Smooth muscle cell (in vitro differentiated cells): Measurements from ENCODE around the gene KRTAP5-10. TPM values are rescaled to one million over a fixed set of nuclear protein-coding genes. Genes with fewer than 3 reads are reported as not detected.
"Not testable (repeated sequence)": the region's sequence is repeated elsewhere in the genome, so short reads cannot be mapped to it uniquely, and the experiment has no call there.

Experiments
- DNase-seq: peaks from one replicate; lab custom pipeline; 2025; ENCODE audit not compliant: unreplicated experiment; lab: John Stamatoyannopoulos, UW
- H2AFZ ChIP-seq: fragments of 200-600 bp; sonication (generic); 2 replicates; pipeline ENCODE4 v1.6.0; 2016; ENCODE audit warnings: antibody characterized with exemption, low read depth, mild to moderate bottlenecking
- H3F3A ChIP-seq: fragments of 200-600 bp; sonication (generic); 2 replicates; pipeline ENCODE4 v1.6.0; 2017; ENCODE audit warnings: antibody characterized with exemption, low read depth
- H3K27ac ChIP-seq: fragments of 200-600 bp; sonication (generic); 2 replicates; pipeline ENCODE4 v1.5.1; 2016; ENCODE audit warnings: low read depth, mild to moderate bottlenecking
- H3K27me3 ChIP-seq: fragments of 200-600 bp; sonication (generic); 2 replicates; pipeline ENCODE4 v1.6.1; 2016; ENCODE audit warnings: low read depth, mild to moderate bottlenecking
- H3K36me3 ChIP-seq: fragments of 200-600 bp; sonication (generic); 2 replicates; pipeline ENCODE4 v1.5.1; 2016; ENCODE audit warnings: low read depth
- H3K4me1 ChIP-seq: fragments of 200-600 bp; sonication (generic); 2 replicates; pipeline ENCODE4 v1.5.1; 2016; ENCODE audit warnings: low read depth
- H3K4me2 ChIP-seq: fragments of 200-600 bp; sonication (generic); 2 replicates; pipeline ENCODE4 v1.6.0; 2016; ENCODE audit warnings: mild to moderate bottlenecking
- H3K4me3 ChIP-seq: fragments of 200-600 bp; sonication (generic); 2 replicates; pipeline ENCODE4 v1.5.1; 2016; ENCODE audit warnings: mild to moderate bottlenecking
- H3K79me2 ChIP-seq: fragments of 200-600 bp; sonication (generic); 2 replicates; pipeline ENCODE4 v1.6.0; 2016; ENCODE audit warnings: low read depth, mild to moderate bottlenecking
- H3K9ac ChIP-seq: fragments of 200-600 bp; sonication (generic); 2 replicates; pipeline ENCODE4 v1.6.0; 2016; ENCODE audit warnings: low read depth
- H3K9me3 ChIP-seq: fragments of 200-600 bp; sonication (generic); replicated peaks from 2 replicates; pipeline ENCODE4 v1.5.1; 2016; ENCODE audit warnings: low read depth
- H4K20me1 ChIP-seq: fragments of 200-600 bp; sonication (generic); 2 replicates; pipeline ENCODE4 v1.6.0; 2016; ENCODE audit warnings: low read depth
- WGBS: methylation state at CpG from one replicate; pipeline ENCODE4 v1.1.7; 2016; ENCODE audit warnings: low lambda C conversion rate; 5-methylcytosine and 5-hydroxymethylcytosine counted together
- polyA plus RNA-seq: library from polyadenylated mRNA; unstranded; fragments of >200 nt; fragmentation: Nextera tagmentation; extraction: Ambion mirVana; gene quantifications from 2 replicates; pipeline ENCODE4 v1.2.1, GENCODE V29; 2016
- total RNA-seq: library from RNA; depleted of rRNA; stranded (reverse); fragments of >200 nt; gene quantifications from 2 replicates; pipeline ENCODE4 v1.2.3, GENCODE V29; 2014
- TF ChIP-seq, protein P1 (sequence below): fragments of 200-600 bp; sonication (generic); IDR thresholded peaks from 2 replicates; pipeline ENCODE4 v1.5.1; 2017; ENCODE audit warnings: borderline replicate concordance, mild to moderate bottlenecking, antibody characterized with exemption; ENCODE audit not compliant: insufficient read depth, poor library complexity, severe bottlenecking

Gene KRTAP5-10
- total and polyA plus RNA-seq, 2 experiments from 2014 or later, result not detected

DNA sequence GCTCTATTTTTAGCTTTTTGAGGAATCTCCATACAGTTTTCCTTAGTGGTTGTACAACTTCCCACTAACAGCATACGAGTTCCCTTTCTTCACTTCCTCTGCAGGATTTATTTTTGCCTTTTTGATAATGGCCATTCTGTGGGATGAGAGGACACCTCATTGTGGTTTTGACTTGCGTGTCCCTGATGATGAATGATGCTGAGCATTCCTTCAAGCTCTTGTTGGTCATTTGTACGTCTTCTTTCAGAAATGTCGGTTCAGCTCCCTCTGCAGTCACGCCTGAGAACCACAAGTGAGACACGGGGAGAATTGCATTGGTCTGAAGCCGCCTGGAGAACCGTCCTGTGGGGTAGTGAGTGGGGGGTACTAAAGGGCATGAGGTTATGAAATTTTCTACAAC is 2.0 kb upstream of the KRTAP5-10 start:
- 22% methylated on average over 8 of the region's 8 CpGs for WGBS
- no peak for DNase-seq
- H4K20me1 ChIP-seq, result no peaks in the 10 kb centered on the region
- H3K9me3 ChIP-seq, result no peaks in the 10 kb centered on the region
- TF ChIP-seq, protein P1, sequence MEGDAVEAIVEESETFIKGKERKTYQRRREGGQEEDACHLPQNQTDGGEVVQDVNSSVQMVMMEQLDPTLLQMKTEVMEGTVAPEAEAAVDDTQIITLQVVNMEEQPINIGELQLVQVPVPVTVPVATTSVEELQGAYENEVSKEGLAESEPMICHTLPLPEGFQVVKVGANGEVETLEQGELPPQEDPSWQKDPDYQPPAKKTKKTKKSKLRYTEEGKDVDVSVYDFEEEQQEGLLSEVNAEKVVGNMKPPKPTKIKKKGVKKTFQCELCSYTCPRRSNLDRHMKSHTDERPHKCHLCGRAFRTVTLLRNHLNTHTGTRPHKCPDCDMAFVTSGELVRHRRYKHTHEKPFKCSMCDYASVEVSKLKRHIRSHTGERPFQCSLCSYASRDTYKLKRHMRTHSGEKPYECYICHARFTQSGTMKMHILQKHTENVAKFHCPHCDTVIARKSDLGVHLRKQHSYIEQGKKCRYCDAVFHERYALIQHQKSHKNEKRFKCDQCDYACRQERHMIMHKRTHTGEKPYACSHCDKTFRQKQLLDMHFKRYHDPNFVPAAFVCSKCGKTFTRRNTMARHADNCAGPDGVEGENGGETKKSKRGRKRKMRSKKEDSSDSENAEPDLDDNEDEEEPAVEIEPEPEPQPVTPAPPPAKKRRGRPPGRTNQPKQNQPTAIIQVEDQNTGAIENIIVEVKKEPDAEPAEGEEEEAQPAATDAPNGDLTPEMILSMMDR, result peak; percentile 40
- H3K4me3 ChIP-seq, result no peak overlapping the region
- H3K4me1 ChIP-seq, result no peaks in the 10 kb centered on the region
- no peak overlapping the region for H3K9ac ChIP-seq
- no peaks in the 10 kb centered on the region for H3F3A ChIP-seq
- no peak overlapping the region for H2AFZ ChIP-seq
- no peaks in the 10 kb centered on the region for H3K79me2 ChIP-seq
- no peaks in the 10 kb centered on the region for H3K36me3 ChIP-seq
- peaks cover 10% of the 10 kb centered on the region for H3K27me3 ChIP-seq
- no peak overlapping the region for H3K4me2 ChIP-seq
- H3K27ac ChIP-seq, result no peak overlapping the region

DNA sequence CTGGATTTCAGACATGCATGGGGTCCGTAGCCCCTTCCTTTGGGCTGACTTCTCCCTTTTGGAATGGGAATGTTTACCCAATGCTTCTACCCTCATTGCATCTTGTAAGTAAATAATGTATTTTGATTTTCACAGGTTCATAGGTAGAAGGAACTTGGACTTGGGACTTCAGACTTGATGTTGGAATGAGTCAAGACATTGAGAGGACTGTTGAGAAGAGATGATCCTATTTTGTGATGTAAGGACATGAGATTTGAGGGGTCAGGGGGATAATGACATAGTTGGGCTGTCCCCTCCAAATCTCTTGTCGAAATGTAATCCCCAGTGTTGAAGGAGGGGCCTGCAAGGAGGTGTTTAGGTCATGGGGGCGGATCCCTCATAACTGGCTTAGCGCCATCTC is 933 bp upstream of the KRTAP5-10 start:
- Histone ChIP-seq H3F3A (no peaks in the 10 kb centered on the region), H2AFZ (no peak overlapping the region), H3K4me2 (no peak overlapping the region), H3K79me2 (no peaks in the 10 kb centered on the region), H3K9ac (no peak overlapping the region), H3K36me3 (no peaks in the 10 kb centered on the region), H3K27me3 (peaks cover 10% of the 10 kb centered on the region), H4K20me1 (no peaks in the 10 kb centered on the region), H3K9me3 (no peaks in the 10 kb centered on the region), H3K4me1 (no peaks in the 10 kb centered on the region), H3K4me3 (no peak overlapping the region), H3K27ac (no peak overlapping the region)
- DNase-seq, result no peak
- TF ChIP-seq, protein P1, result no peak
- 91% methylated on average over 4 of the region's 4 CpGs for WGBS

DNA sequence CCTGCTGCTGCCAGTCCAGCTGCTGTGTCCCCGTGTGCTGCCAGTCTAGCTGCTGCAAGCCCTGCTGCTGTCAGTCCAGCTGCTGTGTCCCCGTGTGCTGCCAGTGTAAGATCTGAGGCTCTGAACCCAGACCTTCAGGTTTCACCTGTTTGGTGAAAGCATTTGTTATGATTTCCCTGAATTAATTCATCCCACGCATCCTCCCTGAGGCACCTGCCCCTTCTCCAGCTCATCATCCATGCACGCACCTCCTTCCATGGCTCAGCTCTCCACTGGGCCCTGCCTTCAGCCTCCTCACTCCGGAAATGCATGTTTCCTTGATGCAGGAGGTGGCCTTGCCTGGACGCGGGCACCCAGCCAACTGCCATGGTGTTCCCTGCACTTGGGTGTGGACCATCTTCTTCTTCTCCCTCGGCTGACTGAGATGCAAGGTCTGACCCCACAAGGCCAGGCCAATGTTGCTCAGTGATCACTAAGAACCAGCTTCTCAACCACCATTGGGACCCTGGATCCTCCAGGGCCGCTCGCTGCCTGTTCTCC is 788 bp downstream of the KRTAP5-10 start:
- Histone ChIP-seq H3K36me3 (no peaks in the 10 kb centered on the region), H3K4me2 (no peak overlapping the region), H3K27ac (no peak overlapping the region), H3K9ac (no peak overlapping the region), H2AFZ (no peak overlapping the region), H3F3A (no peaks in the 10 kb centered on the region), H3K27me3 (peaks cover 10% of the 10 kb centered on the region), H3K9me3 (no peaks in the 10 kb centered on the region), H4K20me1 (no peaks in the 10 kb centered on the region), H3K79me2 (no peaks in the 10 kb centered on the region), H3K4me3 (no peak overlapping the region), H3K4me1 (no peaks in the 10 kb centered on the region)
- DNase-seq, result no peak
- TF ChIP-seq, protein P1, result no peak
- 89% methylated on average over 10 of the region's 10 CpGs for WGBS

DNA sequence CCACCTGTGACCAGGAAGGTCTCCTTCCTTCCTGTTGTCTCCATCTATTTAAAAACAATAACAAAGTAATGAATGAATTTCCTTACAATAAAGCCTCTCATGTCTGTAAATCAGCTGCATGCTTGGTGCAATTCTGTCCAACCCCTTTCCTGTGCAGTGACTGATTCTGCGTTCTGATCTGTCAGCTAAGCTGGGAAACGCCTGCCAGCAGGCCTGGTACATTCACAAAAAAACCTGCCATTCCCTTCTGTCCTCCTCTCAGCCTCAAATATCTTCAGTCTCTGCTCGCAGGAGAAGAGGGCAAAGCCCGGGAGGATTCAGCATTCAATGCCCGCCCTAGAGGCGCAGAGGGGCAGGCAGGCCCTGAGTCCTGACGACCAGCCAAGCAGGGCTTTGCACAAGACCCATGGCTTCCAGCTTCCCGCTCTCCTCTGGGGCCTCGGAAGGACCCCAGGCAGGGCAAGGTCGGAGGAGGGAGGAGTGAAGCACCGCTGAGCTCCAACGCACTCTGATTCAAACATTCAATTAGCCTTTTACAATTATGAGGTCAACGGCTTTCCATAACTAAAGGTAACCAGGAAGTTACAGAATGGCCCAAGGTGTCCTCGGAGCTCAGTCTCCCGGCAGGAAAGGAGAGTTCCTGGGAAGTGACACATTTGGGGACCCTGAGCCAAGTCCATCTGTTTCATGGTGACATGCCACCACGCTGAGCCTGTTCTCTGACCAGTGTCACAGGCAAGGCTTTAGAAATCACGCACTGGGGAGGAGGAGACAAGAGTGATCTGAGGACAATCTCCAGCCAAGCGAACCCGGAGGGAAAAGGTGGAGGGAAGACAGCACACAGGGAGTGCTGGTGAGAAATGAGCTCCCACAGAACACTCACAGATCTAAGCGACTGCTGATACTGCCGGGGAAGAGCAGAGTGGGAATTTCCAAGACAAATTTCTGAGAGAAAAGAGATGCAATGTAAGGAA is 1.6 kb downstream of the KRTAP5-10 start:
- H3K9ac ChIP-seq, H2AFZ ChIP-seq, H3K27ac ChIP-seq, H3K27me3 ChIP-seq, H3K9me3 ChIP-seq, H4K20me1 ChIP-seq, DNase-seq, H3K4me1 ChIP-seq, H3K36me3 ChIP-seq, H3K4me3 ChIP-seq, H3K4me2 ChIP-seq, H3F3A ChIP-seq, H3K79me2 ChIP-seq: not testable (repeated sequence)
- 65% methylated on average over 21 of the region's 21 CpGs for WGBS

DNA sequence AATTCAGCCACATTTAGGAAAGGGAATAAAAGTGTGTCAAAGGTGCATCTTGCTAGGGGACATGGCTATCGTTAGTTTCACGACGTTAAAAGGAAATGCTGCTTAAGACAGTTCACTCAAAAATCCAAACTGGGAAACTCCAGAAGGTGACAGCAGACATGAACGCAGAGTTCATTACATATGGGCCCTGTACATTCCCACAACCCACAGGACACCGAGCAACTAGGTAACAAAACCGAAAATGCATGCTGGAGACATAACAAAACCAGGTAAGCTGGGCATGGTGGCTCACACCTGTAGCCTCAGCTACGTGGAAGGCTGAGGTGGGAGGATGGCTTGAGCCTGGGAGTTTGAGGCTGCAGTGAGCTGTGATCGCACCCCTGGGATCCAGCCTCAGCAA is 2.3 kb downstream of the KRTAP5-10 start:
- not testable (repeated sequence) for H2AFZ ChIP-seq, H3K4me3 ChIP-seq, H3K36me3 ChIP-seq, H4K20me1 ChIP-seq, H3K27me3 ChIP-seq, DNase-seq, H3K27ac ChIP-seq, H3K4me2 ChIP-seq, H3K4me1 ChIP-seq, H3K9ac ChIP-seq, H3F3A ChIP-seq, H3K9me3 ChIP-seq, H3K79me2 ChIP-seq
- 66% methylated on average over 8 of the region's 8 CpGs for WGBS
